CD4-positive, alpha-beta T cell (primary cell): Measurements from ENCODE around the gene ADAM22. TPM values are rescaled to one million over a fixed set of nuclear protein-coding genes. Genes with fewer than 3 reads are reported as not detected.
A peak's percentile ranks its signal among the peaks of the same experiment; 100 is the strongest.

Source experiments
- ATAC-seq: fragments of 200-7000 bp; cut with Tn5 transposase; one replicate; pipeline ENCODE4 v1.10.0; 2022; ENCODE audit warnings: mild to moderate bottlenecking; ENCODE audit not compliant: poor library complexity
- CTCF ChIA-PET: fragments of 350-600 bp; sonication (Branson Sonifier 250); formaldehyde crosslinking; loops from one replicate; lab custom pipeline; 2021; ENCODE audit warnings: antibody characterized with exemption, inconsistent platforms; lab: Charles Lee
- POLR2A ChIA-PET: fragments of 350-600 bp; sonication (Branson Sonifier 250); formaldehyde crosslinking; loops from one replicate; lab custom pipeline; 2021; ENCODE audit warnings: antibody characterized with exemption, inconsistent platforms; lab: Charles Lee
- DNase-seq, 14 experiments: peaks; one replicate each; pipeline ENCODE4 v3.0.0-alpha.2; 2013 to 2020; ENCODE audit warnings: mixed read lengths in 2 of 14
- H3K27ac ChIP-seq, 2 donors: one replicate each; pipeline versions ENCODE4 v1.5.1 to v1.7.0; 2013; ENCODE audit warnings: low read length in 2 of 2, low read depth in 1 of 2, mild to moderate bottlenecking in 1 of 2
- H3K27me3 ChIP-seq, 2 experiments: 1 replicate in 1 of 2; 2 replicates in 1 of 2; pipeline versions ENCODE4 v1.6.1 to v1.7.0; 2013; ENCODE audit warnings: low read length in 2 of 2, control low read depth in 1 of 2, mild to moderate bottlenecking in 1 of 2, moderate library complexity in 1 of 2; ENCODE audit not compliant: insufficient read depth in 2 of 2, control insufficient read depth in 1 of 2
- H3K36me3 ChIP-seq: one replicate; pipeline ENCODE4 v1.6.1; 2013; ENCODE audit warnings: low read length, control low read depth; ENCODE audit not compliant: insufficient read depth
- H3K4me1 ChIP-seq: one replicate; pipeline ENCODE4 v1.6.1; 2013; ENCODE audit warnings: low read length, control low read depth; ENCODE audit not compliant: insufficient read depth
- H3K4me3 ChIP-seq: one replicate; pipeline ENCODE4 v1.5.1; 2013; ENCODE audit warnings: mild to moderate bottlenecking, low read length, moderate library complexity
- H3K9me3 ChIP-seq, 2 experiments: 1 replicate in 1 of 2; 2 replicates in 1 of 2; pipeline versions ENCODE4 v1.6.1 to v1.7.0; 2013; ENCODE audit warnings: low read length in 2 of 2, mild to moderate bottlenecking in 2 of 2, control low read depth in 1 of 2, moderate library complexity in 1 of 2; ENCODE audit not compliant: control insufficient read depth in 1 of 2, insufficient read depth in 1 of 2
- H3K27ac Mint-ChIP-seq: one replicate; pipeline ENCODE4 v1.8.0; 2020; ENCODE audit warnings: mixed read lengths
- H3K27me3 Mint-ChIP-seq: one replicate; pipeline ENCODE4 v1.8.0; 2021; ENCODE audit warnings: mixed read lengths
- H3K36me3 Mint-ChIP-seq: one replicate; pipeline ENCODE4 v1.8.0; 2021; ENCODE audit warnings: low read depth, mixed read lengths
- H3K4me1 Mint-ChIP-seq: one replicate; pipeline ENCODE4 v1.8.0; 2021; ENCODE audit warnings: low read depth, mixed read lengths
- H3K4me3 Mint-ChIP-seq: one replicate; pipeline ENCODE4 v1.8.0; 2020; ENCODE audit warnings: mild to moderate bottlenecking, mixed read lengths
- H3K9me3 Mint-ChIP-seq: one replicate; pipeline ENCODE4 v1.8.0; 2020; ENCODE audit warnings: mixed read lengths
- CTCF ChIP-seq: fragments of 200-600 bp; IDR thresholded peaks from one replicate; pipeline ENCODE4 v1.8.0; 2022; ENCODE audit warnings: antibody characterized with exemption, mild to moderate bottlenecking
- intact Hi-C, 2 experiments: fragments of 100-400 bp; cut with DNase I in 1 of 2; cut with micrococcal nuclease in 1 of 2; formaldehyde crosslinking; loops; one replicate each; pipeline versions ENCODE4 v1.15.1 to v1.9.0; 2023 to 2025; cut with DNase I, micrococcal nuclease
- total RNA-seq, 174 experiments: library from RNA in 2 of 174; stranded (reverse) in 2 of 174; gene quantifications; one replicate each; pipeline ENCODE4 v1.2.3 and lab custom pipeline; 2021 to 2026

The ADAM22 gene
- total RNA-seq, 2 experiments from 2014 or later, result 0.60 to 0.64 TPM

GRCh38 chr7:87933605-87933952, 472 bp upstream of the ADAM22 start:
- peaks cover 5% of the 10 kb centered on the region for H3K27me3 Mint-ChIP-seq
- Histone ChIP-seq H3K4me3 (peak overlapping the region; percentile 65), H3K27ac (no peak overlapping the region), H3K36me3 (no peaks in the 10 kb centered on the region), H3K27me3 (no peaks in the 10 kb centered on the region), H3K4me1 (peaks cover 15% of the 10 kb centered on the region), H3K9me3 (no peaks in the 10 kb centered on the region)
- H3K27ac Mint-ChIP-seq, result no peak overlapping the region
- DNase-seq (no peak), ATAC-seq (peak; percentile 48)
- H3K9me3 Mint-ChIP-seq, result no peaks in the 10 kb centered on the region
- intact Hi-C loops, result loop anchor here in 1 of 2 experiments (10.0 kb wide), 1 partner anchor 281 kb away; no protein-coding TSS in a partner anchor
- H3K4me3 Mint-ChIP-seq, result peak overlapping the region; percentile 88
- POLR2A ChIA-PET, result interaction anchor here (0.6 to 2.3 kb wide), 7 partner anchors 13 to 781 kb away, joined by 3 to 11 read pairs (median 4); partner anchors contain the start of genes DBF4, DMTF1, RUNDC3B and SLC25A40
- no peaks in the 10 kb centered on the region for H3K36me3 Mint-ChIP-seq
- no peak for TF ChIP-seq CTCF
- CTCF ChIA-PET, result interaction anchor here (0.7 to 1.4 kb wide), 2 partner anchors 12 to 287 kb away, joined by 3 to 5 read pairs; no protein-coding TSS in a partner anchor
- H3K4me1 Mint-ChIP-seq, result peaks cover 3% of the 10 kb centered on the region

- no peaks in the 10 kb centered on the region for H3K9me3 ChIP-seq
- ChIA-PET POLR2A (interaction anchor here (0.6 to 2.3 kb wide), 7 partner anchors 10 to 774 kb away, joined by 3 to 11 read pairs (median 5); partner anchors contain the start of genes DBF4, RUNDC3B, SLC25A40 and SRI), CTCF (no interaction called here)
- ATAC-seq (no peak), DNase-seq (peak in 5 of 14 experiments; percentile 2 to 43 (median 34))
- H3K36me3 Mint-ChIP-seq, result no peaks in the 10 kb centered on the region
- TF ChIP-seq CTCF, result no peak
- H3K9me3 Mint-ChIP-seq, result no peaks in the 10 kb centered on the region
- peaks cover 9% of the 10 kb centered on the region for H3K27me3 Mint-ChIP-seq
- peak overlapping the region; percentile 88 for H3K4me3 Mint-ChIP-seq
- no peaks in the 10 kb centered on the region for H3K36me3 ChIP-seq
- no peaks in the 10 kb centered on the region for H3K27me3 ChIP-seq
- H3K27ac ChIP-seq, result no peak overlapping the region
- peaks cover 3% of the 10 kb centered on the region for H3K4me1 Mint-ChIP-seq
- H3K4me3 ChIP-seq, result peak overlapping the region; percentile 65
- H3K4me1 ChIP-seq, result peaks cover 15% of the 10 kb centered on the region
- no peak overlapping the region for H3K27ac Mint-ChIP-seq
- intact Hi-C loops, result loop anchor here in 1 of 2 experiments (10.0 kb wide), 1 partner anchor 280 kb away; no protein-coding TSS in a partner anchor
Observed at GRCh38 chr7:87934699-87935383, 790 bp downstream of the ADAM22 start.

- Mint-ChIP-seq H3K36me3 (no peaks in the 10 kb centered on the region), H3K27ac (no peak overlapping the region), H3K4me3 (peak overlapping the region; percentile 72), H3K4me1 (peaks cover 3% of the 10 kb centered on the region), H3K27me3 (peaks cover 9% of the 10 kb centered on the region), H3K9me3 (no peaks in the 10 kb centered on the region)
- no peak for TF ChIP-seq CTCF
- DNase-seq (peak in 1 of 14 experiments; percentile 3), ATAC-seq (no peak)
- POLR2A ChIA-PET, result interaction anchor here (0.6 to 2.1 kb wide), 4 partner anchors 14 to 774 kb away, joined by 4 to 10 read pairs (median 5); partner anchors contain the start of genes RUNDC3B and TMEM243
- Histone ChIP-seq H3K27ac (no peak overlapping the region), H3K4me3 (peak overlapping the region; percentile 65), H3K9me3 (no peaks in the 10 kb centered on the region), H3K27me3 (no peaks in the 10 kb centered on the region), H3K36me3 (no peaks in the 10 kb centered on the region), H3K4me1 (peaks cover 15% of the 10 kb centered on the region)
- CTCF ChIA-PET, result no interaction called here
- intact Hi-C loops, result loop anchor here in 1 of 2 experiments (10.0 kb wide), 1 partner anchor 279 kb away; no protein-coding TSS in a partner anchor
Observed at GRCh38 chr7:87935384-87935706, 1.3 kb downstream of the ADAM22 start.
